Upper lobe of left lung (tissue), 6 donors: ENCODE data around the gene CCDC171. TPM values are rescaled to one million over a fixed set of nuclear protein-coding genes. Genes with fewer than 3 reads are reported as not detected.

Source experiments
- ATAC-seq, 2 donors: fragments of 200-7000 bp; cut with Tn5 transposase; one replicate each; pipeline ENCODE4 v1.9.1; 2022; ENCODE audit warnings: mild to moderate bottlenecking in 2 of 2, moderate library complexity in 2 of 2; ENCODE audit not compliant: low FRiP score in 2 of 2
- DNase-seq, 2 donors: peaks; one replicate each; pipeline ENCODE4 v3.0.0-alpha.2; 2019 to 2020
- H3K27ac ChIP-seq, 4 donors: fragments of 200-600 bp; sonication (generic); one replicate each; pipeline ENCODE4 v1.5.1; 2016 to 2019
- H3K27me3 ChIP-seq, 4 donors: fragments of 200-600 bp; sonication (generic); one replicate each; pipeline ENCODE4 v1.5.1; 2017 to 2019
- H3K36me3 ChIP-seq, 4 donors: fragments of 200-600 bp; sonication (generic); one replicate each; pipeline ENCODE4 v1.5.1; 2016 to 2019
- H3K4me1 ChIP-seq, 4 donors: fragments of 200-600 bp; sonication (generic); one replicate each; pipeline ENCODE4 v1.5.1; 2018 to 2019
- H3K4me3 ChIP-seq, 4 donors: fragments of 200-600 bp; sonication (generic); one replicate each; pipeline ENCODE4 v1.5.1; 2017 to 2019; ENCODE audit warnings: mild to moderate bottlenecking in 2 of 4, moderate library complexity in 1 of 4
- H3K9me3 ChIP-seq, 4 donors: fragments of 200-600 bp; sonication (generic); one replicate each; pipeline ENCODE4 v1.5.1; 2018 to 2019
- CTCF ChIP-seq, 6 experiments: fragments of 450-650 bp in 4 of 6; fragments of 200-600 bp in 2 of 6; sonication (generic) in 2 of 6; IDR thresholded peaks; one replicate each; pipeline ENCODE4 v1.5.1; 2016 to 2019; ENCODE audit warnings: antibody characterized with exemption in 6 of 6
- EP300 ChIP-seq, 4 donors: sonication (generic); formaldehyde crosslinking; IDR thresholded peaks; one replicate each; pipeline ENCODE4 v1.5.1; 2017; ENCODE audit warnings: antibody characterized with exemption in 4 of 4, control low read depth in 2 of 4
- POLR2A ChIP-seq, 4 donors: fragments of 450-650 bp; IDR thresholded peaks; one replicate each; pipeline ENCODE4 v1.5.1; 2016 to 2017; ENCODE audit warnings: antibody characterized with exemption in 4 of 4, mild to moderate bottlenecking in 2 of 4
- POLR2AphosphoS5 ChIP-seq, 2 donors: sonication (generic); formaldehyde crosslinking; IDR thresholded peaks; one replicate each; pipeline ENCODE4 v1.5.1; 2017; ENCODE audit warnings: antibody characterized with exemption in 2 of 2
- WGBS, 2 donors: methylation state at CpG; one replicate each; pipeline ENCODE4 v1.1.5; 2017 to 2018; 5-methylcytosine and 5-hydroxymethylcytosine counted together
- total RNA-seq, 6 donors: library from RNA; depleted of rRNA in 4 of 6; stranded (reverse); fragments of >200 nt in 4 of 6; gene quantifications; one replicate each; pipeline versions ENCODE4 v1.1.0 to v1.2.1, GENCODE V29; 2016 to 2021
- donor health status: DM: no; HTN: no; CAD: no; lungs with moderate emphysema.
- donor health status: DM: no; HTN: yes; CAD: no; lungs with severe emphysema.

Gene CCDC171
- total RNA-seq, 6 donors from 2014 or later, result 2.4 to 16.8 (median 6.6) TPM

DNA sequence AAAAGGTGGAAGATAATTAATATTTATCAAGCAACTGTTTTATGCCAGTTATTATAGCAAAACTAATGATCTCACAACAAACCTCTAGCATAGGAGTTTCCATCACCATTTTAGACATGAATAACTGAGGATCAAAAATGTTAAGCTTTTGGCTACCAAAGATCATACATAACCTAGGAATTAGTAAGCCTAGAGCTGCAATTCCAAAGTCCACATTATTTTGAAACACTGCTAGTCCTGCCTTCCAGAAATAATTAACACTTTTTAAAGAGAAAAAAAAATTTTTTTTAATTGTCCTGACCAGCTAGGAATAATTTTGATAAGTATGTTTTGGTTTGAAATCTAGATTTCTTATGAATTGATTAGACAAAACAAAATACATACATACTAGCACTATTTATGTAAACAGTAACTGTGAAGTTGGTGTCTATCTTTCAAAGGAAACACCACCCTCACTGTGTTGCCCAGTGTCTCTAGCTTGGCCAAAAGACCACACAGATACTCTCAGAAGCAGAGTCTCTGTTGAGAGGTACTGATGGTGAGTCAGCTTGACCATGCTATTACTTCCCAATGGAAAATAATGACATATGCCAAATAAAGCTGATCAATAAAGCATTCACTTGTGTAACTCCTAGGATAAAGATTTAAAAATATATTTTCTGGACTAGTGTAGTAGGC, 422.4 kb downstream of the CCDC171 start:
- ATAC-seq, result no peak
- Histone ChIP-seq H3K36me3 (no peaks in the 10 kb centered on the region), H3K27me3 (no peaks in the 10 kb centered on the region), H3K27ac (no peak overlapping the region), H3K9me3 (no peaks in the 10 kb centered on the region), H3K4me1 (no peaks in the 10 kb centered on the region), H3K4me3 (no peak overlapping the region)
- DNase-seq, result no peak
- TF ChIP-seq EP300 (IDR thresholded peaks at IDR 0.05) (no peak), POLR2A (IDR thresholded peaks at IDR 0.05) (no peak), POLR2AphosphoS5 (IDR thresholded peaks at IDR 0.05) (no peak), CTCF (IDR thresholded peaks at IDR 0.05) (no peak)

GRCh38 chr9:15977438-15977837, 424.6 kb downstream of the CCDC171 start:
- H3K27ac ChIP-seq, result no peak overlapping the region
- ATAC-seq (no peak), DNase-seq (no peak)
- no peaks in the 10 kb centered on the region for H3K27me3 ChIP-seq
- no peaks in the 10 kb centered on the region for H3K9me3 ChIP-seq
- WGBS, 2 donors, result 91 to 97% methylated on average over 5 of the region's 5 CpGs
- no peaks in the 10 kb centered on the region for H3K36me3 ChIP-seq
- TF ChIP-seq POLR2AphosphoS5 (IDR thresholded peaks at IDR 0.05) (no peak), POLR2A (IDR thresholded peaks at IDR 0.05) (no peak), CTCF (IDR thresholded peaks at IDR 0.05) (no peak), EP300 (IDR thresholded peaks at IDR 0.05) (no peak)
- no peak overlapping the region for H3K4me3 ChIP-seq
- no peaks in the 10 kb centered on the region for H3K4me1 ChIP-seq

DNA sequence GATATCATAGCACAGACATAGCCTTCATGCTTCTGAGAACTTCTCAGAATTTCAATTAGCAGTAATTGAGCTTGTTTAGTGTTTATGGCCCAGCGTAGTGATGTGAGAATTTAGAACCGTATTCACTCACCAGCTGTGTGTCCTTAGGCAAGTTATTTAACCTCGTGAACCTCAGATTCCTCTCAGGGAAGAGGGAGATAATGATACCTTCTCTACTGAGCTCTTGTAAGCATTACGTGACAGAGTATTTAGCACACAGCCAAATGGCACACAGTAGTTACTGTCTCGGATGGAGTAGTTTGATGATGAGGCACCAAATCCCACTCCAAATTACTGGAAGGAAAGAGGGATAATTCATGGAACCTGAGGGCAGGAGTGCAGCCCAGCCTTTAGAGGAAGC, 429.3 kb downstream of the CCDC171 start:
- H3K27me3 ChIP-seq, result no peaks in the 10 kb centered on the region
- WGBS, 2 donors, result 73 to 80% methylated on average over 5 of the region's 5 CpGs
- H3K4me1 ChIP-seq, result no peaks in the 10 kb centered on the region
- H3K36me3 ChIP-seq, result no peaks in the 10 kb centered on the region
- ATAC-seq, result no peak
- H3K27ac ChIP-seq, result no peak overlapping the region
- no peak overlapping the region for H3K4me3 ChIP-seq
- no peak for DNase-seq
- TF ChIP-seq POLR2AphosphoS5 (IDR thresholded peaks at IDR 0.05) (no peak), EP300 (IDR thresholded peaks at IDR 0.05) (no peak), POLR2A (IDR thresholded peaks at IDR 0.05) (no peak), CTCF (IDR thresholded peaks at IDR 0.05) (no peak)
- H3K9me3 ChIP-seq, result no peaks in the 10 kb centered on the region

- TF ChIP-seq EP300 (IDR thresholded peaks at IDR 0.05) (no peak), POLR2A (IDR thresholded peaks at IDR 0.05) (no peak), POLR2AphosphoS5 (IDR thresholded peaks at IDR 0.05) (no peak), CTCF (IDR thresholded peaks at IDR 0.05) (no peak)
- peak in 1 of 2 donors; percentile 75 for ATAC-seq
- WGBS, 2 donors, result 81 to 85% methylated on average over 7 of the region's 7 CpGs
These were observed 446.8 kb downstream of the CCDC171 start for GRCh38 chr9:15999422-16000339.

More at GRCh38 chr9:15999422-16000339, 446.8 kb downstream of the CCDC171 start:
- H3K27me3 ChIP-seq, result no peaks in the 10 kb centered on the region
- no peaks in the 10 kb centered on the region for H3K9me3 ChIP-seq
- no peak for DNase-seq
- no peaks in the 10 kb centered on the region for H3K4me1 ChIP-seq
- H3K27ac ChIP-seq, result no peak overlapping the region
- no peak overlapping the region for H3K4me3 ChIP-seq
- no peaks in the 10 kb centered on the region for H3K36me3 ChIP-seq
